Endothelial cell of umbilical vein (primary cell): ENCODE data around the gene C14orf119. TPM values are rescaled to one million over a fixed set of nuclear protein-coding genes. Genes with fewer than 3 reads are reported as not detected.

Experiments
- BruUV-seq: library from RNA; stranded (reverse); fragments of 400-500 nt; replicated peaks from 2 replicates; lab custom pipeline; 2021; lab: Mats Ljungman, UMichigan
- CTCF ChIA-PET: fragments of 300-600, 350-600 bp; sonication (Branson Sonifier 250); formaldehyde crosslinking; loops from one replicate; lab custom pipeline; 2021; ENCODE audit warnings: antibody characterized with exemption, inconsistent platforms; lab: Charles Lee
- POLR2A ChIA-PET: fragments of 300-600, 350-600 bp; sonication (Branson Sonifier 250); formaldehyde crosslinking; loops from one replicate; lab custom pipeline; 2021; ENCODE audit warnings: antibody characterized with exemption, inconsistent platforms; lab: Charles Lee
- DNase-seq: peaks from one replicate; pipeline ENCODE4 v3.0.0-alpha.2; 2011; ENCODE audit warnings: low read depth, low spot score
- FAIRE-seq: peaks from 2 replicates; lab custom pipeline; 2011; peaks lifted over from hg19 to GRCh38; lab: Jason Lieb, UNC
- H2AFZ ChIP-seq: 2 replicates; pipeline ENCODE4 v1.6.0; 2012; ENCODE audit warnings: low read depth, low read length, control low read depth, inconsistent platforms
- H3K27ac ChIP-seq: 2 replicates; pipeline ENCODE4 v1.5.1; 2011; ENCODE audit warnings: low read depth, mild to moderate bottlenecking, control low read depth, low read length, moderate library complexity; ENCODE audit not compliant: insufficient read depth
- H3K27me3 ChIP-seq, 2 experiments: 2 replicates each; pipeline versions ENCODE4 v1.6.0 to v1.6.1; 2011; ENCODE audit warnings: low read length in 2 of 2, mixed read lengths in 1 of 2; ENCODE audit not compliant: control insufficient read depth in 2 of 2, insufficient read depth in 2 of 2
- H3K36me3 ChIP-seq, 2 experiments: 2 replicates in 1 of 2; 3 replicates in 1 of 2; pipeline ENCODE4 v1.5.1; 2011; ENCODE audit warnings: low read length in 2 of 2, mild to moderate bottlenecking in 1 of 2, moderate library complexity in 1 of 2; ENCODE audit not compliant: control insufficient read depth in 2 of 2, insufficient read depth in 2 of 2; ENCODE audit errors: extremely low read depth in 1 of 2
- H3K4me1 ChIP-seq: 3 replicates; pipeline ENCODE4 v1.5.1; 2011; ENCODE audit warnings: mild to moderate bottlenecking, low read length; ENCODE audit not compliant: control insufficient read depth, insufficient read depth; ENCODE audit errors: extremely low read depth
- H3K4me2 ChIP-seq: 2 replicates; pipeline ENCODE4 v1.6.1; 2011; ENCODE audit warnings: low read length, control low read depth, mixed read lengths; ENCODE audit not compliant: insufficient read depth
- H3K4me3 ChIP-seq, 3 experiments: fragments of 200-600 bp in 1 of 3; sonication (generic), shearing (Covaris generic) in 1 of 3; replicated peaks in 1 of 3; 2 replicates each; pipeline ENCODE4 v1.5.1; 2011 to 2016; ENCODE audit warnings: control low read depth in 3 of 3, low read length in 3 of 3, mild to moderate bottlenecking in 2 of 3, inconsistent platforms in 1 of 3, low read depth in 1 of 3, moderate library complexity in 1 of 3; ENCODE audit not compliant: insufficient read depth in 1 of 3
- H3K79me2 ChIP-seq: 2 replicates; pipeline ENCODE4 v1.6.0; 2012; ENCODE audit warnings: low read length, inconsistent platforms; ENCODE audit not compliant: control insufficient read depth, insufficient read depth
- H3K9ac ChIP-seq: replicated peaks from 2 replicates; pipeline ENCODE3; 2011; ENCODE audit warnings: low read length, control low read depth; ENCODE audit not compliant: insufficient read depth; ENCODE audit errors: extremely low read depth
- H3K9me1 ChIP-seq: replicated peaks from 3 replicates; pipeline ENCODE4 v1.6.0; 2011; ENCODE audit warnings: mild to moderate bottlenecking, low read length; ENCODE audit not compliant: control insufficient read depth, insufficient read depth; ENCODE audit errors: extremely low read depth
- H3K9me3 ChIP-seq: replicated peaks from 2 replicates; pipeline ENCODE4 v1.5.1; 2012; ENCODE audit warnings: low read length, inconsistent platforms; ENCODE audit not compliant: control insufficient read depth, insufficient read depth
- H4K20me1 ChIP-seq: replicated peaks from 2 replicates; pipeline ENCODE3; 2011; ENCODE audit warnings: mild to moderate bottlenecking, low read length; ENCODE audit not compliant: control insufficient read depth, insufficient read depth; ENCODE audit errors: extremely low read depth
- EZH2 ChIP-seq: IDR thresholded peaks from 2 replicates; pipeline ENCODE4 v1.6.1; 2012; ENCODE audit warnings: borderline replicate concordance, low read depth, mild to moderate bottlenecking, moderate library complexity, low read length, inconsistent platforms; ENCODE audit not compliant: severe bottlenecking
- FOS ChIP-seq: IDR thresholded peaks from 2 replicates; pipeline ENCODE4 v1.6.1; 2011; ENCODE audit warnings: mild to moderate bottlenecking, low read length, moderate library complexity, borderline replicate concordance; ENCODE audit not compliant: insufficient read depth
- GATA2 ChIP-seq: IDR thresholded peaks from 2 replicates; pipeline ENCODE4 v1.7.0; 2011; ENCODE audit warnings: low read depth, mild to moderate bottlenecking, moderate library complexity, mixed read lengths, low read length; ENCODE audit not compliant: insufficient read length, insufficient read depth
- JUN ChIP-seq: IDR thresholded peaks from 2 replicates; pipeline ENCODE4 v1.6.1; 2011; ENCODE audit warnings: borderline replicate concordance, low read depth; ENCODE audit not compliant: insufficient read length, insufficient read depth
- MYC ChIP-seq: IDR thresholded peaks from one replicate; pipeline ENCODE4 v1.6.1; 2011; ENCODE audit warnings: mild to moderate bottlenecking, low read depth, low read length
- POLR2A ChIP-seq: IDR thresholded peaks from 2 replicates; pipeline ENCODE4 v1.6.1; 2012; ENCODE audit warnings: low read depth, mild to moderate bottlenecking, control low read depth, low read length
- POLR2AphosphoS5 ChIP-seq: IDR thresholded peaks from 2 replicates; pipeline ENCODE4 v1.6.1; 2012; ENCODE audit warnings: low read depth, mild to moderate bottlenecking, control low read depth, low read length, moderate library complexity; ENCODE audit not compliant: insufficient read depth
- dilution Hi-C: fragments of 300-500 bp; cut with MboI; formaldehyde crosslinking; loops from one replicate; pipeline ENCODE4 v1.15.0; 2019; ENCODE audit warnings: low sequenced_read_pairs; ENCODE audit not compliant: extremely low pct_ligation_motif_present
- intact Hi-C: fragments of 100-400 bp; cut with micrococcal nuclease; formaldehyde crosslinking; loops from one replicate; pipeline ENCODE4 v1.10.0; 2022
- polyA plus RNA-seq, 4 experiments: library from polyadenylated mRNA; depleted of rRNA in 3 of 4; stranded (reverse) in 3 of 4; unstranded in 1 of 4; fragments of >200 nt; gene quantifications; 2 replicates each; pipeline versions ENCODE4 v1.2.1 to v1.2.3, GENCODE V29; 2011 to 2012; ENCODE audit warnings: missing spikeins in 1 of 4
- total RNA-seq: library from RNA; stranded (reverse); gene quantifications from 2 replicates; pipeline ENCODE4 v1.2.3, GENCODE V29; 2021
- TF ChIP-seq, protein P1 (sequence below), 2 donors: IDR thresholded peaks; 1 replicate in 1 of 2; 2 replicates in 1 of 2; pipeline ENCODE4 v1.5.1; 2011; ENCODE audit warnings: low read length in 2 of 2, mild to moderate bottlenecking in 2 of 2, moderate library complexity in 2 of 2, control low read depth in 1 of 2, inconsistent platforms in 1 of 2, low read depth in 1 of 2; ENCODE audit not compliant: insufficient read depth in 1 of 2; ENCODE audit errors: extremely low read depth in 1 of 2
- TF ChIP-seq, protein P2 (sequence below): IDR thresholded peaks from 2 replicates; pipeline ENCODE4 v1.6.1; 2011; ENCODE audit not compliant: insufficient read depth, insufficient read length

Gene C14orf119
- total and polyA plus RNA-seq, 2 donors (not counting 3 experiments of a cell fraction or from before 2014, with no cell fraction given) = 58.3 to 60.5 TPM

DNA sequence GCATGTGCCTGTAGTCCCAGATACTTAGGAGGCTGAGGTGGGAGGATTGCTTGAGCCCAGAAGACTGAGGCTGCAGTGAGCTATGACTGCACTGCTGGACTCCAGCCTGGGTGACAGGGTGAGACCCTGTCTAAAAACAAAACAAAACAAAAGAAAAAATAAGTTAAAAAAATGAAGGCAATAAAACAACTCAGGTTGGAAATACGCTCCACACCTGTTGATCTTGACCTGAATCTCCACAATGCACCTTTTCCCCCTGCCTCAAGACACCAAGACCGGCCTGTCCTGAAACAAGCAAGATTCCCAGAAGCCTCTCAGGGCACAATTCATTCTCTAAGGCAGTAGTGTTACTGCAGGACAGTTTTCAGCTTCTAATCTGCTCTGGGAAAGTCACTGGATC is 44.6 kb downstream of the C14orf119 start:
- CTCF ChIA-PET = interaction anchor here (1.4 to 6.4 kb wide), 2 partner anchors 15 to 19 kb away, joined by 6 to 43 read pairs; no protein-coding TSS in a partner anchor
- Histone ChIP-seq H3K4me3 (no peak overlapping the region), H3K9me3 (no peaks in the 10 kb centered on the region), H3K79me2 (no peaks in the 10 kb centered on the region), H3K27ac (no peak overlapping the region), H3K9me1 (no peaks in the 10 kb centered on the region), H3K9ac (no peak overlapping the region), H4K20me1 (no peaks in the 10 kb centered on the region), H2AFZ (no peak overlapping the region), H3K4me1 (peaks cover 8% of the 10 kb centered on the region), H3K36me3 (no peaks in the 10 kb centered on the region), H3K27me3 (no peaks in the 10 kb centered on the region), H3K4me2 (no peak overlapping the region)
- no TSS peak for BruUV-seq
- TF ChIP-seq EZH2 (no peak), POLR2A (no peak), GATA2 (no peak), POLR2AphosphoS5 (no peak), FOS (no peak), JUN (no peak), MYC (no peak)
- TF ChIP-seq, protein P1, sequence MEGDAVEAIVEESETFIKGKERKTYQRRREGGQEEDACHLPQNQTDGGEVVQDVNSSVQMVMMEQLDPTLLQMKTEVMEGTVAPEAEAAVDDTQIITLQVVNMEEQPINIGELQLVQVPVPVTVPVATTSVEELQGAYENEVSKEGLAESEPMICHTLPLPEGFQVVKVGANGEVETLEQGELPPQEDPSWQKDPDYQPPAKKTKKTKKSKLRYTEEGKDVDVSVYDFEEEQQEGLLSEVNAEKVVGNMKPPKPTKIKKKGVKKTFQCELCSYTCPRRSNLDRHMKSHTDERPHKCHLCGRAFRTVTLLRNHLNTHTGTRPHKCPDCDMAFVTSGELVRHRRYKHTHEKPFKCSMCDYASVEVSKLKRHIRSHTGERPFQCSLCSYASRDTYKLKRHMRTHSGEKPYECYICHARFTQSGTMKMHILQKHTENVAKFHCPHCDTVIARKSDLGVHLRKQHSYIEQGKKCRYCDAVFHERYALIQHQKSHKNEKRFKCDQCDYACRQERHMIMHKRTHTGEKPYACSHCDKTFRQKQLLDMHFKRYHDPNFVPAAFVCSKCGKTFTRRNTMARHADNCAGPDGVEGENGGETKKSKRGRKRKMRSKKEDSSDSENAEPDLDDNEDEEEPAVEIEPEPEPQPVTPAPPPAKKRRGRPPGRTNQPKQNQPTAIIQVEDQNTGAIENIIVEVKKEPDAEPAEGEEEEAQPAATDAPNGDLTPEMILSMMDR (IDR thresholded peaks at IDR 0.05; ENCODE audit: extremely low read depth in 1 of 2, insufficient read depth in 1 of 2, low read depth in 1 of 2, low read length in 2 of 2) = no peak
- TF ChIP-seq, protein P2, sequence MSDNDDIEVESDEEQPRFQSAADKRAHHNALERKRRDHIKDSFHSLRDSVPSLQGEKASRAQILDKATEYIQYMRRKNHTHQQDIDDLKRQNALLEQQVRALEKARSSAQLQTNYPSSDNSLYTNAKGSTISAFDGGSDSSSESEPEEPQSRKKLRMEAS = no peak
- FAIRE-seq = no peak
- no peak for DNase-seq
- intact Hi-C loops = no loop called here
- POLR2A ChIA-PET = no interaction called here
- dilution Hi-C loops = no loop called here
